HCT116 (cell line): ENCODE data around the gene MYO3B. TPM values are rescaled to one million over a fixed set of nuclear protein-coding genes. Genes with fewer than 3 reads are reported as not detected.

ENCODE experiments used
- ATAC-seq: fragments of 200-7000 bp; cut with Tn5 transposase; 2 replicates; pipeline ENCODE4 v1.9.1; 2020; ENCODE audit warnings: mild to moderate bottlenecking, moderate library complexity
- BruUV-seq: library from RNA; stranded (reverse); fragments of 400-500 nt; replicated peaks from 2 replicates; lab custom pipeline; 2021; lab: Mats Ljungman, UMichigan
- CTCF ChIA-PET: fragments of 300-600 bp; sonication (Branson Sonifier 250); formaldehyde crosslinking; loops from one replicate; lab custom pipeline; 2021; ENCODE audit warnings: antibody characterized with exemption; lab: Charles Lee
- POLR2A ChIA-PET: fragments of 300-600, 350-600 bp; sonication (Branson Sonifier 250); formaldehyde crosslinking; loops from one replicate; lab custom pipeline; 2021; ENCODE audit warnings: antibody characterized with exemption; lab: Charles Lee
- RAD21 ChIA-PET, 2 experiments: fragments of 300-600 bp; sonication (Branson Sonifier 250); formaldehyde crosslinking; loops; one replicate each; lab custom pipeline; 2023; ENCODE audit warnings: low total read pairs in 2 of 2; ENCODE audit not compliant: uncharacterized antibody in 2 of 2, unreplicated experiment in 2 of 2, low non-redundant PET in 1 of 2; lab: Charles Lee
- DNase-seq: peaks from one replicate; pipeline ENCODE4 v3.0.0-alpha.2; 2010; ENCODE audit warnings: low read depth, low spot score
- H2AFZ ChIP-seq: fragments of 200-600 bp; shearing (Covaris generic), sonication (generic); 2 replicates; pipeline ENCODE4 v1.6.1; 2017; ENCODE audit warnings: low read depth, mixed run types, mixed read lengths, antibody characterized with exemption, low read length; ENCODE audit not compliant: poor library complexity, severe bottlenecking
- H3K27ac ChIP-seq: 2 replicates; pipeline ENCODE4 v1.5.1; 2012; ENCODE audit warnings: low read depth, low read length
- H3K27me3 ChIP-seq: fragments of 200-600 bp; sonication (generic); 2 replicates; pipeline ENCODE4 v1.6.1; 2016; ENCODE audit warnings: mixed run types, low read length, mixed read lengths; ENCODE audit not compliant: insufficient read depth
- H3K36me3 ChIP-seq, 2 experiments: fragments of 200-500 bp in 1 of 2; fragments of 200-600 bp in 1 of 2; sonication (Bioruptor generic) in 1 of 2; sonication (generic) in 1 of 2; 2 replicates each; pipeline versions ENCODE4 v1.5.1 to v1.6.1; 2014 to 2016; ENCODE audit warnings: low read length in 2 of 2, inconsistent platforms in 1 of 2, mixed read lengths in 1 of 2, mixed run types in 1 of 2; ENCODE audit not compliant: insufficient read depth in 2 of 2, control insufficient read depth in 1 of 2
- H3K4me1 ChIP-seq, 2 experiments: fragments of 200-600 bp in 1 of 2; sonication (generic) in 1 of 2; 2 replicates each; pipeline versions ENCODE4 v1.5.1 to v1.6.1; 2012 to 2017; ENCODE audit warnings: low read length in 2 of 2, inconsistent platforms in 1 of 2, mild to moderate bottlenecking in 1 of 2, mixed read lengths in 1 of 2, mixed run types in 1 of 2, moderate library complexity in 1 of 2; ENCODE audit not compliant: insufficient read depth in 2 of 2, control insufficient read depth in 1 of 2
- H3K4me2 ChIP-seq: fragments of 200-600 bp; sonication (generic); 2 replicates; pipeline ENCODE4 v1.6.1; 2017; ENCODE audit warnings: mixed run types, low read length, mixed read lengths
- H3K4me3 ChIP-seq, 2 experiments: fragments of 200-600 bp in 1 of 2; sonication (generic) in 1 of 2; replicated peaks in 1 of 2; 2 replicates each; pipeline ENCODE4 v1.5.1; 2011 to 2016; ENCODE audit warnings: low read length in 2 of 2, control low read depth in 1 of 2, low read depth in 1 of 2, mild to moderate bottlenecking in 1 of 2, mixed read lengths in 1 of 2, mixed run types in 1 of 2
- H3K79me2 ChIP-seq: fragments of 200-600 bp; sonication (generic); 2 replicates; pipeline ENCODE4 v1.6.1; 2017; ENCODE audit warnings: mild to moderate bottlenecking, mixed run types, low read length, moderate library complexity, mixed read lengths; ENCODE audit not compliant: insufficient read depth
- H3K9ac ChIP-seq: fragments of 200-600 bp; sonication (generic); 2 replicates; pipeline ENCODE4 v1.6.1; 2016; ENCODE audit warnings: low read length, mixed read lengths
- H3K9me2 ChIP-seq: fragments of 200-600 bp; sonication (generic), shearing (Covaris generic); 2 replicates; pipeline ENCODE4 v1.6.1; 2017; ENCODE audit warnings: mixed run types, mild to moderate bottlenecking, moderate library complexity; ENCODE audit not compliant: insufficient read depth
- H3K9me3 ChIP-seq, 2 experiments: fragments of 200-500 bp in 1 of 2; fragments of 200-600 bp in 1 of 2; sonication (Bioruptor generic) in 1 of 2; sonication (generic) in 1 of 2; 2 replicates each; pipeline ENCODE4 v1.6.1; 2014 to 2017; ENCODE audit warnings: low read length in 2 of 2, mixed read lengths in 2 of 2, inconsistent platforms in 1 of 2, low read depth in 1 of 2, mild to moderate bottlenecking in 1 of 2, mixed run types in 1 of 2, moderate library complexity in 1 of 2; ENCODE audit not compliant: control insufficient read depth in 1 of 2, insufficient read depth in 1 of 2
- H4K20me1 ChIP-seq: fragments of 200-600 bp; sonication (generic), shearing (Covaris generic); 2 replicates; pipeline ENCODE4 v1.6.1; 2017; ENCODE audit warnings: mixed run types, mild to moderate bottlenecking, moderate library complexity; ENCODE audit not compliant: insufficient read depth
- CBX3 ChIP-seq: IDR thresholded peaks from 2 replicates; pipeline ENCODE4 v1.6.1; 2012; ENCODE audit warnings: low read depth
- EGR1 ChIP-seq: IDR thresholded peaks from 2 replicates; pipeline ENCODE4 v1.6.1; 2012; ENCODE audit warnings: low read depth
- ELF1 ChIP-seq: IDR thresholded peaks from 2 replicates; pipeline ENCODE4 v1.6.1; 2012; ENCODE audit warnings: low read depth, borderline replicate concordance
- EZH2 ChIP-seq: fragments of 200-600 bp; sonication (generic); IDR thresholded peaks from 2 replicates; pipeline ENCODE4 v1.6.1; 2017; ENCODE audit warnings: antibody characterized with exemption, mixed run types
- EZH2phosphoT487 ChIP-seq: fragments of 200-600 bp; IDR thresholded peaks from 2 replicates; pipeline ENCODE4 v1.6.1; 2018; ENCODE audit warnings: antibody characterized with exemption, borderline replicate concordance
- FOSL1 ChIP-seq: IDR thresholded peaks from 2 replicates; pipeline ENCODE4 v1.6.1; 2012; ENCODE audit warnings: low read depth
- POLR2A ChIP-seq: IDR thresholded peaks from 2 replicates; pipeline ENCODE4 v1.7.0; 2011; ENCODE audit warnings: borderline replicate concordance; ENCODE audit not compliant: insufficient read depth, insufficient read length; ENCODE audit errors: extremely low read depth
- RAD21 ChIP-seq: IDR thresholded peaks from 2 replicates; pipeline ENCODE4 v1.6.1; 2012; ENCODE audit warnings: low read depth, mild to moderate bottlenecking
- SP1 ChIP-seq: IDR thresholded peaks from 2 replicates; pipeline ENCODE4 v1.6.1; 2012; ENCODE audit warnings: low read depth
- TCF7L2 ChIP-seq: IDR thresholded peaks from 2 replicates; pipeline ENCODE4 v1.7.0; 2011; ENCODE audit warnings: borderline replicate concordance, inconsistent platforms; ENCODE audit not compliant: insufficient read depth, insufficient read length; ENCODE audit errors: extremely low read depth
- YY1 ChIP-seq: IDR thresholded peaks from 2 replicates; pipeline ENCODE4 v1.6.1; 2011; ENCODE audit warnings: low read length, low read depth, moderate library complexity, mild to moderate bottlenecking; ENCODE audit not compliant: insufficient replicate concordance; ENCODE audit errors: extremely low read depth
- ZFX ChIP-seq: fragments of 450-650 bp; IDR thresholded peaks from 2 replicates; pipeline ENCODE4 v1.6.1; 2017
- ZNF274 ChIP-seq: fragments of 200-500 bp; sonication (Bioruptor generic); IDR thresholded peaks from 2 replicates; pipeline ENCODE4 v1.6.1; 2014; ENCODE audit warnings: mild to moderate bottlenecking, low read depth, low read length, inconsistent platforms
- intact Hi-C: fragments of 100-400 bp; cut with micrococcal nuclease; formaldehyde crosslinking; loops from 2 replicates; pipeline ENCODE4 v1.10.0; 2022
- total RNA-seq: library from RNA; stranded (reverse); gene quantifications from one replicate; pipeline ENCODE4 v1.2.1, GENCODE V29; 2021; ENCODE audit not compliant: unreplicated experiment
- TF ChIP-seq, protein P1 (sequence below), 3 experiments: fragments of 200-600 bp in 1 of 3; sonication (generic) in 1 of 3; IDR thresholded peaks in 2 of 3; conservative IDR thresholded peaks in 1 of 3; 2 replicates each; pipeline ENCODE4 v1.5.1; 2012 to 2017; ENCODE audit warnings: low read depth in 2 of 3, low read length in 2 of 3, antibody characterized with exemption in 1 of 3, borderline replicate concordance in 1 of 3, control low read depth in 1 of 3, mild to moderate bottlenecking in 1 of 3, mixed read lengths in 1 of 3, mixed run types in 1 of 3, moderate library complexity in 1 of 3; ENCODE audit not compliant: insufficient read depth in 1 of 3
- TF ChIP-seq, protein P2 (sequence below): IDR thresholded peaks from 2 replicates; pipeline ENCODE4 v1.6.1; 2012
- TF ChIP-seq, protein P3 (sequence below): IDR thresholded peaks from 2 replicates; pipeline ENCODE4 v1.6.1; 2012
- TF ChIP-seq, protein P4 (sequence below): IDR thresholded peaks from 2 replicates; pipeline ENCODE4 v1.6.1; 2012; ENCODE audit warnings: low read depth

Gene MYO3B
- total RNA-seq, 1 experiment from 2014 or later, result not detected

DNA sequence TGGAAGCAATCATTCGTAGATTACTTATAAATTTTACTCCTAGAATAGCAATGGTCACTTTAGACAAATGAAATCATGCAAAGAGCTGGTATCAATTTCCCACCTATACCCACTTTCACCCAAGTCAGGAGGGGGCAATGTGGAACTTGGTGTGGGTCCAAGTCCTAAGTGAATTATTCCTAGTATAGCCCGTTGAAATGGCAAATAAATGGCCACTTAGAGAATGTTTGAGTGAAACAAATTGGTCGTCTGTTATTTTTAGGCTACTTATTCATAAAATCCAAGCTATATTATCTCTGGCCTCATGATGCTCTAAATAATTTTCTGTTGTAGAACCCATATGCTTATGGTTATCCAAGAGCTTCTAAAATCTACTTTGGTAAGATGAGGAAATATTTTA lies 98.1 kb downstream of the MYO3B start (continued):
- TF ChIP-seq, protein P1, sequence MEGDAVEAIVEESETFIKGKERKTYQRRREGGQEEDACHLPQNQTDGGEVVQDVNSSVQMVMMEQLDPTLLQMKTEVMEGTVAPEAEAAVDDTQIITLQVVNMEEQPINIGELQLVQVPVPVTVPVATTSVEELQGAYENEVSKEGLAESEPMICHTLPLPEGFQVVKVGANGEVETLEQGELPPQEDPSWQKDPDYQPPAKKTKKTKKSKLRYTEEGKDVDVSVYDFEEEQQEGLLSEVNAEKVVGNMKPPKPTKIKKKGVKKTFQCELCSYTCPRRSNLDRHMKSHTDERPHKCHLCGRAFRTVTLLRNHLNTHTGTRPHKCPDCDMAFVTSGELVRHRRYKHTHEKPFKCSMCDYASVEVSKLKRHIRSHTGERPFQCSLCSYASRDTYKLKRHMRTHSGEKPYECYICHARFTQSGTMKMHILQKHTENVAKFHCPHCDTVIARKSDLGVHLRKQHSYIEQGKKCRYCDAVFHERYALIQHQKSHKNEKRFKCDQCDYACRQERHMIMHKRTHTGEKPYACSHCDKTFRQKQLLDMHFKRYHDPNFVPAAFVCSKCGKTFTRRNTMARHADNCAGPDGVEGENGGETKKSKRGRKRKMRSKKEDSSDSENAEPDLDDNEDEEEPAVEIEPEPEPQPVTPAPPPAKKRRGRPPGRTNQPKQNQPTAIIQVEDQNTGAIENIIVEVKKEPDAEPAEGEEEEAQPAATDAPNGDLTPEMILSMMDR (IDR thresholded peaks at IDR 0.05 in 2 of 3, conservative IDR thresholded peaks at IDR 0.05 in 1 of 3; ENCODE audit: borderline replicate concordance in 1 of 3, insufficient read depth in 1 of 3, low read depth in 2 of 3, low read length in 2 of 3), result no peak
- TF ChIP-seq RAD21 (no peak), EZH2phosphoT487 (no peak)
- TF ChIP-seq, protein P2, sequence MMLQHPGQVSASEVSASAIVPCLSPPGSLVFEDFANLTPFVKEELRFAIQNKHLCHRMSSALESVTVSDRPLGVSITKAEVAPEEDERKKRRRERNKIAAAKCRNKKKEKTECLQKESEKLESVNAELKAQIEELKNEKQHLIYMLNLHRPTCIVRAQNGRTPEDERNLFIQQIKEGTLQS, result no peak

DNA sequence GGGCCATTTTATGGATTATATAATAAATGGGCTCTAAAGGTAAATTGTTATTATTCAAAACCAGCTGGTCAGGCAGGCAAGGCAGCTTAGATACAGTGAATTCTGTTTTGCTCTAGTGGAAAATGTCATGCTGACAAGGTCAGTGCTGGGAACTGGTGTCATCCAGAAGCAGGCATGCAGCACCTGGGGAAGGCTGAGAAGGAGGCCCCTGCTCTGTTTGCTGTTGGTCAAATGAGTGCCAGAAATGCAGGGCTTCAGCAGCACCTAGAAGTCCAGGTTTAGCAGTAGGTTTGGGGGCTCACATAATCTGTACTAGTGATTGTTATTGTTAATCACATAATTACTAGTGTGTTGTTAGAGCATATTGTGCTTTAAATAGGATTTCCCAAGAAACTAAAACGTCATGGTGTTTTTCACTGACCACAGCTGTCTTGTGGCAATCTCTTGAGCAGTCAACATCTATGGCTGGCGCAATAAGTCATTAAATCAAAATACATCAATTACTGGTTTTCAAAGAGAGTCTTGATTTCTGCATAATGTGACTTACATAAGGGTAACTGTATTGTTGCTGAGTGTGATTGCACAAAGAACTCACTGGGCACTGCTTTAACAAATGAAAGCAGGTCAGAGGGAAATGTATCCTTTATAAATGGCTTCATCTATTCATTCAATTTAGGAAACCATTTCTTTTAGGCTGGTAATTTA lies 99.1 kb downstream of the MYO3B start:
- TF ChIP-seq ZNF274, result no peak
- no peak for TF ChIP-seq TCF7L2
- TF ChIP-seq, protein P3, sequence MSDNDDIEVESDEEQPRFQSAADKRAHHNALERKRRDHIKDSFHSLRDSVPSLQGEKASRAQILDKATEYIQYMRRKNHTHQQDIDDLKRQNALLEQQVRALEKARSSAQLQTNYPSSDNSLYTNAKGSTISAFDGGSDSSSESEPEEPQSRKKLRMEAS, result no peak
- no peak for TF ChIP-seq POLR2A
- no peak for TF ChIP-seq SP1
- no peak for TF ChIP-seq EZH2
- TF ChIP-seq ELF1, result no peak
- no peak for TF ChIP-seq YY1
- TF ChIP-seq, protein P4, sequence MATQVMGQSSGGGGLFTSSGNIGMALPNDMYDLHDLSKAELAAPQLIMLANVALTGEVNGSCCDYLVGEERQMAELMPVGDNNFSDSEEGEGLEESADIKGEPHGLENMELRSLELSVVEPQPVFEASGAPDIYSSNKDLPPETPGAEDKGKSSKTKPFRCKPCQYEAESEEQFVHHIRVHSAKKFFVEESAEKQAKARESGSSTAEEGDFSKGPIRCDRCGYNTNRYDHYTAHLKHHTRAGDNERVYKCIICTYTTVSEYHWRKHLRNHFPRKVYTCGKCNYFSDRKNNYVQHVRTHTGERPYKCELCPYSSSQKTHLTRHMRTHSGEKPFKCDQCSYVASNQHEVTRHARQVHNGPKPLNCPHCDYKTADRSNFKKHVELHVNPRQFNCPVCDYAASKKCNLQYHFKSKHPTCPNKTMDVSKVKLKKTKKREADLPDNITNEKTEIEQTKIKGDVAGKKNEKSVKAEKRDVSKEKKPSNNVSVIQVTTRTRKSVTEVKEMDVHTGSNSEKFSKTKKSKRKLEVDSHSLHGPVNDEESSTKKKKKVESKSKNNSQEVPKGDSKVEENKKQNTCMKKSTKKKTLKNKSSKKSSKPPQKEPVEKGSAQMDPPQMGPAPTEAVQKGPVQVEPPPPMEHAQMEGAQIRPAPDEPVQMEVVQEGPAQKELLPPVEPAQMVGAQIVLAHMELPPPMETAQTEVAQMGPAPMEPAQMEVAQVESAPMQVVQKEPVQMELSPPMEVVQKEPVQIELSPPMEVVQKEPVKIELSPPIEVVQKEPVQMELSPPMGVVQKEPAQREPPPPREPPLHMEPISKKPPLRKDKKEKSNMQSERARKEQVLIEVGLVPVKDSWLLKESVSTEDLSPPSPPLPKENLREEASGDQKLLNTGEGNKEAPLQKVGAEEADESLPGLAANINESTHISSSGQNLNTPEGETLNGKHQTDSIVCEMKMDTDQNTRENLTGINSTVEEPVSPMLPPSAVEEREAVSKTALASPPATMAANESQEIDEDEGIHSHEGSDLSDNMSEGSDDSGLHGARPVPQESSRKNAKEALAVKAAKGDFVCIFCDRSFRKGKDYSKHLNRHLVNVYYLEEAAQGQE, result no peak
- no peak for TF ChIP-seq EGR1
- TF ChIP-seq FOSL1, result no peak
- TF ChIP-seq, protein P2, result no peak
- no peak for TF ChIP-seq CBX3
- TF ChIP-seq RAD21, result no peak
- TF ChIP-seq EZH2phosphoT487, result no peak
- no peak for TF ChIP-seq ZFX
- DNase-seq, result no peak
- CTCF ChIA-PET, result interaction anchor here (1.5 kb wide), 1 partner anchor 15 kb away, joined by 3 read pairs; no protein-coding TSS in a partner anchor
- no peaks in the 10 kb centered on the region for H3K9me3 ChIP-seq
- H4K20me1 ChIP-seq, result no peaks in the 10 kb centered on the region
- RAD21 ChIA-PET, result no interaction called here
- H3K9me2 ChIP-seq, result no peaks in the 10 kb centered on the region
- POLR2A ChIA-PET, result no interaction called here
- no TSS peak for BruUV-seq
- no peaks in the 10 kb centered on the region for H3K79me2 ChIP-seq
- no peaks in the 10 kb centered on the region for H3K27me3 ChIP-seq
- no peak overlapping the region for H3K27ac ChIP-seq
- H3K4me3 ChIP-seq, result no peak overlapping the region
- no peak overlapping the region for H3K4me2 ChIP-seq
- intact Hi-C loops, result no loop called here
- ATAC-seq, result no peak
- no peaks in the 10 kb centered on the region for H3K4me1 ChIP-seq
- no peaks in the 10 kb centered on the region for H3K36me3 ChIP-seq
- H2AFZ ChIP-seq, result no peak overlapping the region
- H3K9ac ChIP-seq, result no peak overlapping the region
